HepG2 (cell line): ENCODE measurements around the gene DEDD2. TPM values are rescaled to one million over a fixed set of nuclear protein-coding genes. Genes with fewer than 3 reads are reported as not detected.

Experiments
- AGO1 ChIP-seq: fragments of 200-400 bp; formaldehyde crosslinking; IDR thresholded peaks from 2 replicates; pipeline ENCODE4 v1.6.1; 2017; ENCODE audit warnings: mild to moderate bottlenecking, low read depth, low read length, moderate library complexity; ENCODE audit not compliant: poor library complexity, severe bottlenecking
- CSRNP1 ChIP-seq: sonication (generic); formaldehyde crosslinking; IDR thresholded peaks from 2 replicates; pipeline ENCODE4 v1.8.1; 2023; ENCODE audit warnings: mild to moderate bottlenecking, missing genetic modification reagents
- HOXA5 ChIP-seq: sonication (generic); formaldehyde crosslinking; IDR thresholded peaks from 2 replicates; pipeline ENCODE4 v1.4.0; 2020; ENCODE audit warnings: missing genetic modification reagents
- MAFF ChIP-seq: IDR thresholded peaks from 2 replicates; pipeline ENCODE4 v1.6.1; 2011; ENCODE audit warnings: low read depth, low read length, improper control_type of control experiment
- NFYC ChIP-seq: IDR thresholded peaks from 2 replicates; pipeline ENCODE4 v1.6.1; 2016; ENCODE audit warnings: missing genetic modification reagents, missing compliant biosample characterization
- SKI ChIP-seq: fragments of 450-650 bp; IDR thresholded peaks from one replicate; pipeline ENCODE4 v1.6.1; 2018; ENCODE audit warnings: mild to moderate bottlenecking; ENCODE audit not compliant: partially characterized antibody
- SMAD1 ChIP-seq: sonication (generic); formaldehyde crosslinking; IDR thresholded peaks from 2 replicates; pipeline ENCODE4 v1.4.0; 2020; ENCODE audit warnings: missing genetic modification reagents, low read depth, mild to moderate bottlenecking, borderline replicate concordance
- SOX6 ChIP-seq, 2 experiments: fragments of 450-650 bp in 1 of 2; sonication (generic) in 1 of 2; formaldehyde crosslinking in 1 of 2; IDR thresholded peaks; 2 replicates each; pipeline versions ENCODE4 v1.4.0 to v1.6.1; 2017 to 2020; ENCODE audit warnings: antibody characterized with exemption in 1 of 2, mild to moderate bottlenecking in 1 of 2, missing genetic modification reagents in 1 of 2
- SP1 ChIP-seq, 2 experiments: fragments of 450-650 bp in 1 of 2; sonication (generic) in 1 of 2; formaldehyde crosslinking in 1 of 2; IDR thresholded peaks; 2 replicates each; pipeline versions ENCODE4 v1.4.0 to v1.6.1; 2016 to 2020; ENCODE audit warnings: missing genetic modification reagents in 1 of 2
- THAP9 ChIP-seq: sonication (generic); formaldehyde crosslinking; IDR thresholded peaks from 2 replicates; pipeline ENCODE4; 2020; ENCODE audit warnings: missing genetic modification reagents, mild to moderate bottlenecking, borderline replicate concordance
- TMF1 ChIP-seq: sonication (generic); formaldehyde crosslinking; IDR thresholded peaks from 2 replicates; pipeline ENCODE4 v1.8.1; 2022; ENCODE audit warnings: low read depth, missing genetic modification reagents
- ZNF124 ChIP-seq: sonication (generic); formaldehyde crosslinking; IDR thresholded peaks from 2 replicates; pipeline ENCODE4 v1.4.0; 2020; ENCODE audit warnings: missing genetic modification reagents
- ZNF335 ChIP-seq: sonication (generic); formaldehyde crosslinking; IDR thresholded peaks from 2 replicates; pipeline ENCODE4 v1.4.0; 2020; ENCODE audit warnings: missing genetic modification reagents
- ZNF550 ChIP-seq: sonication (generic); formaldehyde crosslinking; IDR thresholded peaks from 2 replicates; pipeline ENCODE4 v1.4.0; 2020; ENCODE audit warnings: mild to moderate bottlenecking, missing genetic modification reagents, borderline replicate concordance
- ZNF552 ChIP-seq: sonication (generic); formaldehyde crosslinking; IDR thresholded peaks from 2 replicates; pipeline ENCODE4 v1.9.0; 2022; ENCODE audit warnings: missing genetic modification reagents, mild to moderate bottlenecking, borderline replicate concordance
- ZNF770 ChIP-seq: sonication (generic); formaldehyde crosslinking; IDR thresholded peaks from 2 replicates; pipeline ENCODE4 v1.5.0; 2020; ENCODE audit warnings: mild to moderate bottlenecking, missing genetic modification reagents
- ZSCAN25 ChIP-seq: sonication (generic); formaldehyde crosslinking; IDR thresholded peaks from 2 replicates; pipeline ENCODE4 v1.8.0; 2022; ENCODE audit warnings: mild to moderate bottlenecking, missing genetic modification reagents
- polyA plus RNA-seq, 8 experiments: library from polyadenylated mRNA; depleted of rRNA in 3 of 8; stranded (reverse) in 7 of 8; unstranded in 1 of 8; fragments of >200 nt; fragmentation: Illumina TruSeq in 4 of 8; extraction: Trizol in 4 of 8; gene quantifications; 2 replicates each; pipeline versions ENCODE4 v1.2.1 to v1.2.3, GENCODE V29; 2011 to 2016; ENCODE audit warnings: low read depth in 4 of 8, missing spikeins in 1 of 8, mixed read lengths in 1 of 8; ENCODE audit not compliant: insufficient read depth in 1 of 8
- total RNA-seq, 5 experiments: library from RNA; depleted of rRNA; stranded (reverse); fragments of >200 nt; fragmentation: Illumina TruSeq; extraction: Trizol; gene quantifications; 2 replicates each; pipeline ENCODE4 v1.2.3, GENCODE V29; 2016; ENCODE audit warnings: low read depth in 1 of 5

DEDD2 gene
- total and polyA plus RNA-seq, 2 of the 13 experiments (the other 11 are each of a cell fraction or from before 2014, with no cell fraction given): 19.2 to 24.7 TPM

- 0 out of 2 replicates have a peak, but pooled peaks have one; percentile 55 for TF ChIP-seq ZNF552 (CRISPR knock-in tag)
- 0 out of 2 replicates have a peak, but pooled peaks have one; percentile 25 for TF ChIP-seq ZNF335
- peak; percentile 52; the same call in 1 of the 2 replicates for TF ChIP-seq CSRNP1
- TF ChIP-seq MAFF: no peak
- TF ChIP-seq ZSCAN25 (CRISPR knock-in tag): 0 out of 2 replicates have a peak, but pooled peaks have one; percentile 30
- TF ChIP-seq AGO1: peak; percentile 91
- 0 out of 2 replicates have a peak, but pooled peaks have one; percentile 41 for TF ChIP-seq ZNF550
- TF ChIP-seq ZNF770 (CRISPR knock-in tag): 0 out of 2 replicates have a peak, but pooled peaks have one; percentile 10
- no peak for TF ChIP-seq SP1 (IDR thresholded peaks at IDR 0.05)
- TF ChIP-seq SP1 (CRISPR knock-in tag; IDR thresholded peaks at IDR 0.05): peak; percentile 50; the same call in 1 of the 2 replicates
- TF ChIP-seq HOXA5: peak; percentile 45; the same call in 1 of the 2 replicates
- TF ChIP-seq SKI: no peak
- TF ChIP-seq THAP9 (CRISPR knock-in tag): 0 out of 2 replicates have a peak, but pooled peaks have one; percentile 50
- 0 out of 2 replicates have a peak, but pooled peaks have one; percentile 14 for TF ChIP-seq TMF1 (CRISPR knock-in tag)
- TF ChIP-seq SMAD1 (CRISPR knock-in tag): 0 out of 2 replicates have a peak, but pooled peaks have one; percentile 61
- TF ChIP-seq NFYC (CRISPR knock-in tag): peak; percentile 51
- TF ChIP-seq ZNF124 (CRISPR knock-in tag): 0 out of 2 replicates have a peak, but pooled peaks have one; percentile 73
- no peak for TF ChIP-seq SOX6 (IDR thresholded peaks at IDR 0.05)
- TF ChIP-seq SOX6 (CRISPR knock-in tag; IDR thresholded peaks at IDR 0.05): peak; percentile 55; the same call in 1 of the 2 replicates
Measured at GRCh38 chr19:42244347-42245220, 27.1 kb upstream of the DEDD2 start (continued).
